Peyer's patch (tissue), 4 donors: ENCODE data around the gene AP1S3.
A peak's percentile ranks its signal among the peaks of the same experiment; 100 is the strongest.

ENCODE experiments used
- CTCF ChIP-seq, 6 experiments: fragments of 450-650 bp in 4 of 6; fragments of 200-600 bp in 2 of 6; sonication (generic) in 1 of 6; IDR thresholded peaks; one replicate each; pipeline ENCODE4 v1.5.1; 2017 to 2019; ENCODE audit warnings: antibody characterized with exemption in 6 of 6, mild to moderate bottlenecking in 3 of 6, moderate library complexity in 1 of 6
- POLR2A ChIP-seq, 2 donors: fragments of 450-650 bp; IDR thresholded peaks; one replicate each; pipeline ENCODE4 v1.5.1; 2017; ENCODE audit warnings: antibody characterized with exemption in 2 of 2, mild to moderate bottlenecking in 2 of 2, moderate library complexity in 2 of 2

- no peak for TF ChIP-seq POLR2A (IDR thresholded peaks at IDR 0.05)
- TF ChIP-seq CTCF (IDR thresholded peaks at IDR 0.05) = peak in 5 of 6 experiments; percentile 12 to 59 (median 53)
Observed at GRCh38 chr2:223779877-223780276, 57.5 kb downstream of the AP1S3 start.
